Liver (tissue), 9 donors: ENCODE data around the gene LHFPL5. TPM values are rescaled to one million over a fixed set of nuclear protein-coding genes. Genes with fewer than 3 reads are reported as not detected.

Source experiments
- DNase-seq: peaks from one replicate; pipeline ENCODE4 v3.0.0-alpha.2; 2017; ENCODE audit warnings: low spot score
- H3K27ac ChIP-seq, 2 donors: one replicate each; pipeline ENCODE4 v1.7.0; 2013; ENCODE audit warnings: inconsistent platforms in 2 of 2, low read length in 2 of 2, control low read depth in 1 of 2, low read depth in 1 of 2, mild to moderate bottlenecking in 1 of 2
- H3K27me3 ChIP-seq, 4 donors: one replicate each; pipeline versions ENCODE4 v1.6.1 to v1.7.0; 2013; ENCODE audit warnings: low read length in 3 of 4, inconsistent platforms in 1 of 4, mild to moderate bottlenecking in 1 of 4, moderate library complexity in 1 of 4; ENCODE audit not compliant: control insufficient read depth in 4 of 4, insufficient read depth in 4 of 4
- H3K36me3 ChIP-seq, 4 donors: one replicate each; pipeline versions ENCODE4 v1.6.1 to v1.7.0; 2013; ENCODE audit warnings: low read length in 3 of 4, mild to moderate bottlenecking in 3 of 4, low read depth in 1 of 4, moderate library complexity in 1 of 4; ENCODE audit not compliant: control insufficient read depth in 4 of 4, insufficient read depth in 3 of 4
- H3K4me1 ChIP-seq, 4 donors: one replicate each; pipeline versions ENCODE4 v1.6.1 to v1.7.0; 2013; ENCODE audit warnings: low read length in 3 of 4, mild to moderate bottlenecking in 3 of 4, moderate library complexity in 1 of 4; ENCODE audit not compliant: control insufficient read depth in 4 of 4, insufficient read depth in 4 of 4
- H3K4me3 ChIP-seq, 3 donors: one replicate each; pipeline versions ENCODE4 v1.6.1 to v1.7.0; 2013; ENCODE audit warnings: low read length in 3 of 3, control low read depth in 1 of 3, low read depth in 1 of 3, mild to moderate bottlenecking in 1 of 3
- H3K9ac ChIP-seq, 2 donors: one replicate each; pipeline ENCODE4 v1.7.0; 2013; ENCODE audit warnings: low read length in 2 of 2, mild to moderate bottlenecking in 2 of 2, moderate library complexity in 2 of 2, control low read depth in 1 of 2, low read depth in 1 of 2
- H3K9me3 ChIP-seq, 4 donors: one replicate each; pipeline versions ENCODE4 v1.6.1 to v1.7.0; 2013; ENCODE audit warnings: low read length in 3 of 4; ENCODE audit not compliant: control insufficient read depth in 4 of 4
- ATF3 ChIP-seq: IDR thresholded peaks from 2 replicates; pipeline ENCODE4 v1.6.1; 2016; ENCODE audit warnings: antibody characterized with exemption
- CTCF ChIP-seq: fragments of 150-350 bp; IDR thresholded peaks from 2 replicates; pipeline ENCODE4 v1.5.1; 2017; ENCODE audit warnings: improper control_type of control experiment, low read depth, low read length; ENCODE audit not compliant: missing input control
- EGR1 ChIP-seq, 2 donors: IDR thresholded peaks; 2 replicates each; pipeline ENCODE4 v1.6.1; 2016 to 2018; ENCODE audit warnings: antibody characterized with exemption in 2 of 2, low read depth in 2 of 2
- FOXA1 ChIP-seq: IDR thresholded peaks from 2 replicates; pipeline ENCODE4 v1.6.1; 2016; ENCODE audit warnings: antibody characterized with exemption
- FOXA2 ChIP-seq: IDR thresholded peaks from 2 replicates; pipeline ENCODE4 v1.6.1; 2016; ENCODE audit warnings: antibody characterized with exemption
- GABPA ChIP-seq, 2 donors: IDR thresholded peaks in 1 of 2; conservative IDR thresholded peaks in 1 of 2; 2 replicates each; pipeline ENCODE4 v1.6.1; 2016; ENCODE audit warnings: antibody characterized with exemption in 2 of 2, mild to moderate bottlenecking in 1 of 2, moderate library complexity in 1 of 2
- HNF4A ChIP-seq, 2 donors: conservative IDR thresholded peaks; 2 replicates each; pipeline ENCODE4 v1.6.1; 2016; ENCODE audit warnings: antibody characterized with exemption in 2 of 2, mild to moderate bottlenecking in 2 of 2
- HNF4G ChIP-seq: IDR thresholded peaks from 2 replicates; pipeline ENCODE4 v1.6.1; 2016; ENCODE audit warnings: antibody characterized with exemption
- JUND ChIP-seq, 2 donors: IDR thresholded peaks; 2 replicates each; pipeline ENCODE4 v1.6.1; 2016; ENCODE audit warnings: antibody characterized with exemption in 2 of 2
- MAX ChIP-seq: IDR thresholded peaks from 2 replicates; pipeline ENCODE4 v1.6.1; 2016; ENCODE audit warnings: antibody characterized with exemption
- NR2F2 ChIP-seq: IDR thresholded peaks from 2 replicates; pipeline ENCODE4 v1.6.1; 2016; ENCODE audit warnings: antibody characterized with exemption
- RAD21 ChIP-seq, 2 donors: IDR thresholded peaks; 2 replicates each; pipeline ENCODE4 v1.6.1; 2016; ENCODE audit warnings: antibody characterized with exemption in 2 of 2, mild to moderate bottlenecking in 2 of 2
- REST ChIP-seq: IDR thresholded peaks from 2 replicates; pipeline ENCODE4 v1.6.1; 2016; ENCODE audit warnings: antibody characterized with exemption, mild to moderate bottlenecking
- RXRA ChIP-seq, 2 donors: IDR thresholded peaks; 2 replicates each; pipeline ENCODE4 v1.6.1; 2017 to 2018; ENCODE audit warnings: antibody characterized with exemption in 2 of 2, mild to moderate bottlenecking in 1 of 2
- SP1 ChIP-seq: IDR thresholded peaks from 2 replicates; pipeline ENCODE4 v1.6.1; 2018; ENCODE audit warnings: antibody characterized with exemption, mild to moderate bottlenecking
- TAF1 ChIP-seq: conservative IDR thresholded peaks from 2 replicates; pipeline ENCODE4 v1.6.1; 2016; ENCODE audit warnings: antibody characterized with exemption, mild to moderate bottlenecking
- YY1 ChIP-seq: IDR thresholded peaks from 2 replicates; pipeline ENCODE4 v1.6.1; 2016; ENCODE audit warnings: antibody characterized with exemption, mild to moderate bottlenecking
- ZBTB33 ChIP-seq: IDR thresholded peaks from 2 replicates; pipeline ENCODE4 v1.6.1; 2016; ENCODE audit warnings: antibody characterized with exemption
- WGBS: extraction: QIAGEN DNeasy Blood & Tissue Kit; methylation state at CpG from one replicate; pipeline ENCODE4 v1.1.7; 2013; 5-methylcytosine and 5-hydroxymethylcytosine counted together
- polyA plus RNA-seq, 2 donors: library from polyadenylated mRNA; stranded (reverse) in 1 of 2; unstranded in 1 of 2; fragments of 200-250 nt in 1 of 2; fragments of >200 nt in 1 of 2; fragmentation: Nextera tagmentation in 1 of 2; extraction: Ambion mirVana in 1 of 2; gene quantifications; one replicate each; pipeline versions ENCODE4 v1.2.1 to v1.2.3, GENCODE V29; 2013 to 2015
- total RNA-seq, 2 donors: library from RNA; depleted of rRNA; stranded (reverse); fragments of >200 nt; gene quantifications; one replicate each; pipeline ENCODE4 v1.2.3, GENCODE V29; 2014
- donor health status: healthy.
- donor health status: healthy.
- donor health status: healthy.
- donor health status: healthy.
- donor health status: healthy.

Gene LHFPL5
- total and polyA plus RNA-seq, 4 donors = not detected

- Histone ChIP-seq H3K4me3 (no peak overlapping the region), H3K4me1 (peaks cover 5 to 11% (median 7%) of the 10 kb centered on the region in 4 donors), H3K9me3 (no peaks in the 10 kb centered on the region), H3K9ac (peak overlapping the region; percentile 21 to 47), H3K36me3 (peaks cover 0 to 9% (median 4%) of the 10 kb centered on the region in 4 donors), H3K27ac (peak overlapping the region; percentile 79 to 87), H3K27me3 (no peaks in the 10 kb centered on the region)
- WGBS = 52% methylated on average over 5 of the region's 5 CpGs
- peak; percentile 24 for TF ChIP-seq FOXA1
- peak; percentile 78 for TF ChIP-seq YY1
- TF ChIP-seq EGR1 (IDR thresholded peaks at IDR 0.05; ENCODE audit: low read depth in 2 of 2) = no peak
- no peak for TF ChIP-seq ATF3
- TF ChIP-seq ZBTB33 = peak; percentile 43
- peak; percentile 4 for TF ChIP-seq HNF4G
- no peak for TF ChIP-seq JUND (IDR thresholded peaks at IDR 0.05)
- TF ChIP-seq MAX = peak; percentile 49
- TF ChIP-seq RAD21 (IDR thresholded peaks at IDR 0.05) = peak; percentile 10 to 14
- TF ChIP-seq SP1 = peak; percentile 85
- TF ChIP-seq FOXA2 = peak; percentile 29
- peak; percentile 61 to 67 for TF ChIP-seq HNF4A (conservative IDR thresholded peaks at IDR 0.05)
- TF ChIP-seq TAF1 = peak; percentile 17
- peak; percentile 3 for TF ChIP-seq CTCF
- TF ChIP-seq REST = peak; percentile 85
- TF ChIP-seq NR2F2 = no peak
- TF ChIP-seq GABPA (IDR thresholded peaks at IDR 0.05 in 1 of 2, conservative IDR thresholded peaks at IDR 0.05 in 1 of 2) = no peak
- peak in 1 of 2 donors; percentile 70 for TF ChIP-seq RXRA (IDR thresholded peaks at IDR 0.05)
- no peak for DNase-seq
Measured at GRCh38 chr6:35831257-35832007, 26.3 kb downstream of the LHFPL5 start.
